Smooth muscle cell (in vitro differentiated cells): Measurements from ENCODE around the gene CARD8. TPM values are rescaled to one million over a fixed set of nuclear protein-coding genes. Genes with fewer than 3 reads are reported as not detected.

Experiments
- DNase-seq: peaks from one replicate; lab custom pipeline; 2025; ENCODE audit not compliant: unreplicated experiment; lab: John Stamatoyannopoulos, UW
- H2AFZ ChIP-seq: fragments of 200-600 bp; sonication (generic); 2 replicates; pipeline ENCODE4 v1.6.0; 2016; ENCODE audit warnings: antibody characterized with exemption, low read depth, mild to moderate bottlenecking
- H3F3A ChIP-seq: fragments of 200-600 bp; sonication (generic); 2 replicates; pipeline ENCODE4 v1.6.0; 2017; ENCODE audit warnings: antibody characterized with exemption, low read depth
- H3K27ac ChIP-seq: fragments of 200-600 bp; sonication (generic); 2 replicates; pipeline ENCODE4 v1.5.1; 2016; ENCODE audit warnings: low read depth, mild to moderate bottlenecking
- H3K27me3 ChIP-seq: fragments of 200-600 bp; sonication (generic); 2 replicates; pipeline ENCODE4 v1.6.1; 2016; ENCODE audit warnings: low read depth, mild to moderate bottlenecking
- H3K36me3 ChIP-seq: fragments of 200-600 bp; sonication (generic); 2 replicates; pipeline ENCODE4 v1.5.1; 2016; ENCODE audit warnings: low read depth
- H3K4me1 ChIP-seq: fragments of 200-600 bp; sonication (generic); 2 replicates; pipeline ENCODE4 v1.5.1; 2016; ENCODE audit warnings: low read depth
- H3K4me2 ChIP-seq: fragments of 200-600 bp; sonication (generic); 2 replicates; pipeline ENCODE4 v1.6.0; 2016; ENCODE audit warnings: mild to moderate bottlenecking
- H3K4me3 ChIP-seq: fragments of 200-600 bp; sonication (generic); 2 replicates; pipeline ENCODE4 v1.5.1; 2016; ENCODE audit warnings: mild to moderate bottlenecking
- H3K79me2 ChIP-seq: fragments of 200-600 bp; sonication (generic); 2 replicates; pipeline ENCODE4 v1.6.0; 2016; ENCODE audit warnings: low read depth, mild to moderate bottlenecking
- H3K9ac ChIP-seq: fragments of 200-600 bp; sonication (generic); 2 replicates; pipeline ENCODE4 v1.6.0; 2016; ENCODE audit warnings: low read depth
- H3K9me3 ChIP-seq: fragments of 200-600 bp; sonication (generic); replicated peaks from 2 replicates; pipeline ENCODE4 v1.5.1; 2016; ENCODE audit warnings: low read depth
- H4K20me1 ChIP-seq: fragments of 200-600 bp; sonication (generic); 2 replicates; pipeline ENCODE4 v1.6.0; 2016; ENCODE audit warnings: low read depth
- CTCF ChIP-seq: fragments of 200-600 bp; sonication (generic); IDR thresholded peaks from 2 replicates; pipeline ENCODE4 v1.5.1; 2017; ENCODE audit warnings: borderline replicate concordance, mild to moderate bottlenecking, antibody characterized with exemption; ENCODE audit not compliant: insufficient read depth, poor library complexity, severe bottlenecking
- WGBS: methylation state at CpG from one replicate; pipeline ENCODE4 v1.1.7; 2016; ENCODE audit warnings: low lambda C conversion rate; 5-methylcytosine and 5-hydroxymethylcytosine counted together
- polyA plus RNA-seq: library from polyadenylated mRNA; unstranded; fragments of >200 nt; fragmentation: Nextera tagmentation; extraction: Ambion mirVana; gene quantifications from 2 replicates; pipeline ENCODE4 v1.2.1, GENCODE V29; 2016
- total RNA-seq: library from RNA; depleted of rRNA; stranded (reverse); fragments of >200 nt; gene quantifications from 2 replicates; pipeline ENCODE4 v1.2.3, GENCODE V29; 2014

The CARD8 gene
- total and polyA plus RNA-seq, 2 experiments from 2014 or later = 9.0 to 17.7 TPM

GRCh38 chr19:48239582-48240141 is 16.1 kb downstream of the CARD8 start:
- H3K27me3 ChIP-seq = no peaks in the 10 kb centered on the region
- no peaks in the 10 kb centered on the region for H4K20me1 ChIP-seq
- H3K79me2 ChIP-seq = no peaks in the 10 kb centered on the region
- H3K36me3 ChIP-seq = no peaks in the 10 kb centered on the region
- no peaks in the 10 kb centered on the region for H3K9me3 ChIP-seq
- no peak overlapping the region for H2AFZ ChIP-seq
- no peak overlapping the region for H3K27ac ChIP-seq
- no peak overlapping the region for H3K9ac ChIP-seq
- H3K4me2 ChIP-seq = no peak overlapping the region
- no peaks in the 10 kb centered on the region for H3K4me1 ChIP-seq
- no peak for TF ChIP-seq CTCF
- no peak for DNase-seq
- 94% methylated on average over 9 of the region's 9 CpGs for WGBS
- H3F3A ChIP-seq = no peaks in the 10 kb centered on the region
- no peak overlapping the region for H3K4me3 ChIP-seq

- Histone ChIP-seq H3K27me3 (no peaks in the 10 kb centered on the region), H3K9me3 (no peaks in the 10 kb centered on the region), H2AFZ (no peak overlapping the region), H3F3A (no peaks in the 10 kb centered on the region), H3K9ac (no peak overlapping the region), H3K79me2 (no peaks in the 10 kb centered on the region), H3K36me3 (no peaks in the 10 kb centered on the region), H4K20me1 (no peaks in the 10 kb centered on the region), H3K4me3 (no peak overlapping the region), H3K4me2 (no peak overlapping the region), H3K27ac (no peak overlapping the region), H3K4me1 (no peaks in the 10 kb centered on the region)
- DNase-seq = no peak
- 98% methylated on average over 6 of the region's 6 CpGs for WGBS
- TF ChIP-seq CTCF = no peak
These were observed 16.6 kb downstream of the CARD8 start for GRCh38 chr19:48239120-48239519.

- no peak overlapping the region for H3K4me3 ChIP-seq
- no peaks in the 10 kb centered on the region for H3K36me3 ChIP-seq
- H3F3A ChIP-seq = no peaks in the 10 kb centered on the region
- no peaks in the 10 kb centered on the region for H3K27me3 ChIP-seq
- TF ChIP-seq CTCF = no peak
- H3K4me2 ChIP-seq = no peak overlapping the region
- H3K79me2 ChIP-seq = no peaks in the 10 kb centered on the region
- no peak overlapping the region for H2AFZ ChIP-seq
- no peaks in the 10 kb centered on the region for H3K9me3 ChIP-seq
- H4K20me1 ChIP-seq = no peaks in the 10 kb centered on the region
- WGBS = 55% methylated on average over 3 of the region's 3 CpGs
- no peak for DNase-seq
- no peak overlapping the region for H3K9ac ChIP-seq
- no peak overlapping the region for H3K27ac ChIP-seq
- H3K4me1 ChIP-seq = no peaks in the 10 kb centered on the region
These were observed 18.7 kb downstream of the CARD8 start for GRCh38 chr19:48237057-48237456.

GRCh38 chr19:48230555-48231129 is 25.1 kb downstream of the CARD8 start:
- DNase-seq = no peak
- no peak overlapping the region for H3K4me3 ChIP-seq
- 96% methylated on average over 19 of the region's 19 CpGs for WGBS

More at GRCh38 chr19:48230555-48231129, 25.1 kb downstream of the CARD8 start:
- Histone ChIP-seq H3K9me3 (no peaks in the 10 kb centered on the region), H3F3A (no peaks in the 10 kb centered on the region), H3K27me3 (no peaks in the 10 kb centered on the region), H3K4me1 (no peaks in the 10 kb centered on the region), H3K36me3 (no peaks in the 10 kb centered on the region), H3K27ac (no peak overlapping the region), H4K20me1 (no peaks in the 10 kb centered on the region), H3K9ac (no peak overlapping the region), H3K4me2 (no peak overlapping the region), H2AFZ (no peak overlapping the region), H3K79me2 (no peaks in the 10 kb centered on the region)
- TF ChIP-seq CTCF = no peak
